ENCODE data around the gene NDUFS3. TPM values are rescaled to one million over a fixed set of nuclear protein-coding genes. Genes with fewer than 3 reads are reported as not detected.

Gene NDUFS3
- total and polyA plus RNA-seq, 8 donors = 76.2 to 105 (median 102) TPM

- H3K9me3 ChIP-seq = no peaks in the 10 kb centered on the region
- DNase-seq = no peak
- peaks cover 5 to 25% of the 10 kb centered on the region in 2 donors for H3K4me1 ChIP-seq
- peak overlapping the region; percentile 72 to 82 for H3K27ac ChIP-seq
- ATAC-seq = peak; percentile 55
- peaks cover 0 to 18% of the 10 kb centered on the region in 2 donors for H3K36me3 ChIP-seq
- peak overlapping the region; percentile 90 to 96 for H3K4me3 ChIP-seq
- intact Hi-C loops (cut with DNase I) = loop anchor here in 1 of 2 donors (10.0 kb wide), 1 partner anchor 81 kb away; no protein-coding TSS in a partner anchor
- H3K27me3 ChIP-seq = no peaks in the 10 kb centered on the region
- TF ChIP-seq CTCF (IDR thresholded peaks at IDR 0.05) = no peak
Measured at GRCh38 chr11:47566149-47566698, 12.7 kb upstream of the NDUFS3 start.

- no peak for DNase-seq
- ATAC-seq = no peak
- no peaks in the 10 kb centered on the region for H3K9me3 ChIP-seq
- intact Hi-C loops (cut with DNase I) = loop anchor here in 1 of 2 donors (10.0 kb wide), 1 partner anchor 85 kb away; no protein-coding TSS in a partner anchor
- no peaks in the 10 kb centered on the region for H3K27me3 ChIP-seq
- no peak overlapping the region for H3K4me3 ChIP-seq
- peaks cover 0 to 52% of the 10 kb centered on the region in 2 donors for H3K36me3 ChIP-seq
- H3K4me1 ChIP-seq = peaks cover 4 to 31% of the 10 kb centered on the region in 2 donors
- no peak overlapping the region for H3K27ac ChIP-seq
- TF ChIP-seq CTCF (IDR thresholded peaks at IDR 0.05) = no peak
Measured at GRCh38 chr11:47569646-47570045, 9.2 kb upstream of the NDUFS3 start.

GRCh38 chr11:47570651-47571356 is 8.1 kb upstream of the NDUFS3 start:
- peaks cover 0 to 25% of the 10 kb centered on the region in 2 donors for H3K4me1 ChIP-seq
- no peak overlapping the region for H3K27ac ChIP-seq
- no peak overlapping the region for H3K4me3 ChIP-seq
- no peaks in the 10 kb centered on the region for H3K27me3 ChIP-seq
- no peak for DNase-seq
- H3K9me3 ChIP-seq = no peaks in the 10 kb centered on the region
- no peak for TF ChIP-seq CTCF (IDR thresholded peaks at IDR 0.05)
- H3K36me3 ChIP-seq = peaks cover 0 to 64% of the 10 kb centered on the region in 2 donors
- ATAC-seq = peak; percentile 30
- intact Hi-C loops (cut with DNase I) = no loop called here

GRCh38 chr11:47571357-47571729 is 7.5 kb upstream of the NDUFS3 start:
- DNase-seq (no peak), ATAC-seq (peak; percentile 40)
- no peak for TF ChIP-seq CTCF (IDR thresholded peaks at IDR 0.05)
- no peaks in the 10 kb centered on the region for H3K9me3 ChIP-seq
- peaks cover 0 to 69% of the 10 kb centered on the region in 2 donors for H3K36me3 ChIP-seq
- no peak overlapping the region for H3K27ac ChIP-seq
- no peaks in the 10 kb centered on the region for H3K27me3 ChIP-seq
- intact Hi-C loops (cut with DNase I) = no loop called here
- peaks cover 0 to 19% of the 10 kb centered on the region in 2 donors for H3K4me1 ChIP-seq
- H3K4me3 ChIP-seq = no peak overlapping the region

GRCh38 chr11:47571895-47572294 is 7.0 kb upstream of the NDUFS3 start:
- no peak overlapping the region for H3K4me3 ChIP-seq
- ATAC-seq (no peak), DNase-seq (no peak)
- no peaks in the 10 kb centered on the region for H3K27me3 ChIP-seq
- H3K27ac ChIP-seq = peak overlapping the region in 1 of 2 donors; percentile 18
- peaks cover 0 to 75% of the 10 kb centered on the region in 2 donors for H3K36me3 ChIP-seq
- no peak for TF ChIP-seq CTCF (IDR thresholded peaks at IDR 0.05)
- intact Hi-C loops (cut with DNase I) = no loop called here
- H3K9me3 ChIP-seq = no peaks in the 10 kb centered on the region
- H3K4me1 ChIP-seq = peaks cover 0 to 18% of the 10 kb centered on the region in 2 donors

All from left lung (tissue), 10 donors.